Measurements from ENCODE around the gene PPIL1.

DNA sequence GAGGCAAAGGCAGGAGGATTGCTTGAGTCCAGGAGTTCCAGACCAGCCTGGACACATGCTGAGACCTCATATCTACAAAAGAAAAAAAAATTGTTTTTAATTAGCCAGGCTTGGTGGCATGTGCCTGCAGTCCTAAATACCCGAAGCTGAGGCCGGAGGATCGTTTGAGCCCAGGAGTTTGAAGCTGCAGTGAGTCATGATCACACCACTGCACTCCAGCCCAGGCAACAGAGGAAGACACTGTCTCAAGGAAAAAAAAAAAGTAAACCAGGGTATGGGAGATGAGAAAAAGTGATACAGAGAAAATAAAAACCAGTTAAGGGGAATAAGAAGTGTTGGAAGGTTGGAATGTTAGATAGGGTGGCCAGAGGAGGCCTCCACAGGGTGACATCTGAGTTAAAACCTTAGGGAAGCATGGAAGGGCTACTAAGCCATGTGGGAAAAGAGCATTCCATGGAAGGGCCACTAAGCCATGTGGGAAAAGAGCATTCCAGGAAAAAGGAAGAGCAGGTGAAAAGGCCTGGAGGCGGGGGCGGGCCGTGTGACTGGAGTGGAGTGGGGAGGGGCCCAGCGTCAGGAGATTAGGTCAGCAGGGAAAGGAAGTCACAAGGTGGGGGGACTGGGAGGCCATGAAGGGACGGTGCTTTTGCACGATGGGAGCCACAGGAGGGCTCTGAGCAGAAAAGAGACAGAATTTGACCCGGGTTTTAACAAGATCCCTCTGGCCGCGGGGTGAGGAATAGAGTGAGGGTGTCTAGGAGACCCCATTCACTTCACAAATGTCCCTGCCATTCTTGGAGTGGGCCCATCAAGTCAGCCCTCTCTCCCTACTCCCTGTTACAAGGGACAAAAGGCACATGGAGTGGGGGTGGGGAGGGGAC lies 53.7 kb downstream of the PPIL1 start:
- TF ChIP-seq, protein P1, sequence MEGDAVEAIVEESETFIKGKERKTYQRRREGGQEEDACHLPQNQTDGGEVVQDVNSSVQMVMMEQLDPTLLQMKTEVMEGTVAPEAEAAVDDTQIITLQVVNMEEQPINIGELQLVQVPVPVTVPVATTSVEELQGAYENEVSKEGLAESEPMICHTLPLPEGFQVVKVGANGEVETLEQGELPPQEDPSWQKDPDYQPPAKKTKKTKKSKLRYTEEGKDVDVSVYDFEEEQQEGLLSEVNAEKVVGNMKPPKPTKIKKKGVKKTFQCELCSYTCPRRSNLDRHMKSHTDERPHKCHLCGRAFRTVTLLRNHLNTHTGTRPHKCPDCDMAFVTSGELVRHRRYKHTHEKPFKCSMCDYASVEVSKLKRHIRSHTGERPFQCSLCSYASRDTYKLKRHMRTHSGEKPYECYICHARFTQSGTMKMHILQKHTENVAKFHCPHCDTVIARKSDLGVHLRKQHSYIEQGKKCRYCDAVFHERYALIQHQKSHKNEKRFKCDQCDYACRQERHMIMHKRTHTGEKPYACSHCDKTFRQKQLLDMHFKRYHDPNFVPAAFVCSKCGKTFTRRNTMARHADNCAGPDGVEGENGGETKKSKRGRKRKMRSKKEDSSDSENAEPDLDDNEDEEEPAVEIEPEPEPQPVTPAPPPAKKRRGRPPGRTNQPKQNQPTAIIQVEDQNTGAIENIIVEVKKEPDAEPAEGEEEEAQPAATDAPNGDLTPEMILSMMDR (tag by site-specific recombination; IDR thresholded peaks at IDR 0.05), result no peak
- TF ChIP-seq ZFP41 (tag by site-specific recombination; IDR thresholded peaks at IDR 0.05; ENCODE audit: borderline replicate concordance) (no peak), RBAK (tag by site-specific recombination; IDR thresholded peaks at IDR 0.05) (no peak), ZNF670 (tag by site-specific recombination; IDR thresholded peaks at IDR 0.05; ENCODE audit: low read depth) (no peak), TCF7L2 (IDR thresholded peaks at IDR 0.05; ENCODE audit: borderline replicate concordance, low read depth, low read length) (no peak), SCRT1 (tag by site-specific recombination; IDR thresholded peaks at IDR 0.05; ENCODE audit: borderline replicate concordance) (no peak), YY1 (tag by site-specific recombination; IDR thresholded peaks at IDR 0.05) (no peak), ZEB2 (tag by site-specific recombination; IDR thresholded peaks at IDR 0.05) (0 out of 2 replicates have a peak, but pooled peaks have one; percentile 20), ZBTB8A (tag by site-specific recombination; IDR thresholded peaks at IDR 0.05) (no peak)
- TF ChIP-seq, protein P2, sequence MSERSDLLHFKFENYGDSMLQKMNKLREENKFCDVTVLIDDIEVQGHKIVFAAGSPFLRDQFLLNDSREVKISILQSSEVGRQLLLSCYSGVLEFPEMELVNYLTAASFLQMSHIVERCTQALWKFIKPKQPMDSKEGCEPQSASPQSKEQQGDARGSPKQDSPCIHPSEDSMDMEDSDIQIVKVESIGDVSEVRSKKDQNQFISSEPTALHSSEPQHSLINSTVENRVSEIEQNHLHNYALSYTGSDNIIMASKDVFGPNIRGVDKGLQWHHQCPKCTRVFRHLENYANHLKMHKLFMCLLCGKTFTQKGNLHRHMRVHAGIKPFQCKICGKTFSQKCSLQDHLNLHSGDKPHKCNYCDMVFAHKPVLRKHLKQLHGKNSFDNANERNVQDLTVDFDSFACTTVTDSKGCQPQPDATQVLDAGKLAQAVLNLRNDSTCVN (tag by site-specific recombination; optimal IDR thresholded peaks at IDR 0.05), result no peak
- TF ChIP-seq, protein P3, sequence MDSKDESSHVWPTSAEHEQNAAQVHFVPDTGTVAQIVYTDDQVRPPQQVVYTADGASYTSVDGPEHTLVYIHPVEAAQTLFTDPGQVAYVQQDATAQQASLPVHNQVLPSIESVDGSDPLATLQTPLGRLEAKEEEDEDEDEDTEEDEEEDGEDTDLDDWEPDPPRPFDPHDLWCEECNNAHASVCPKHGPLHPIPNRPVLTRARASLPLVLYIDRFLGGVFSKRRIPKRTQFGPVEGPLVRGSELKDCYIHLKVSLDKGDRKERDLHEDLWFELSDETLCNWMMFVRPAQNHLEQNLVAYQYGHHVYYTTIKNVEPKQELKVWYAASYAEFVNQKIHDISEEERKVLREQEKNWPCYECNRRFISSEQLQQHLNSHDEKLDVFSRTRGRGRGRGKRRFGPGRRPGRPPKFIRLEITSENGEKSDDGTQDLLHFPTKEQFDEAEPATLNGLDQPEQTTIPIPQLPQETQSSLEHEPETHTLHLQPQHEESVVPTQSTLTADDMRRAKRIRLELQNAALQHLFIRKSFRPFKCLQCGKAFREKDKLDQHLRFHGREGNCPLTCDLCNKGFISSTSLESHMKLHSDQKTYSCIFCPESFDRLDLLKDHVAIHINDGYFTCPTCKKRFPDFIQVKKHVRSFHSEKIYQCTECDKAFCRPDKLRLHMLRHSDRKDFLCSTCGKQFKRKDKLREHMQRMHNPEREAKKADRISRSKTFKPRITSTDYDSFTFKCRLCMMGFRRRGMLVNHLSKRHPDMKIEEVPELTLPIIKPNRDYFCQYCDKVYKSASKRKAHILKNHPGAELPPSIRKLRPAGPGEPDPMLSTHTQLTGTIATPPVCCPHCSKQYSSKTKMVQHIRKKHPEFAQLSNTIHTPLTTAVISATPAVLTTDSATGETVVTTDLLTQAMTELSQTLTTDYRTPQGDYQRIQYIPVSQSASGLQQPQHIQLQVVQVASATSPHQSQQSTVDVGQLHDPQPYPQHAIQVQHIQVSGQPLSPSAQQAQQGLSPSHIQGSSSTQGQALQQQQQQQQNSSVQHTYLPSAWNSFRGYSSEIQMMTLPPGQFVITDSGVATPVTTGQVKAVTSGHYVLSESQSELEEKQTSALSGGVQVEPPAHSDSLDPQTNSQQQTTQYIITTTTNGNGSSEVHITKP (tag by site-specific recombination; IDR thresholded peaks at IDR 0.05), result peak; percentile 55

Data from HEK293 (cell line).